HG03378 (cell line): ENCODE measurements around the gene SDK1.

Source experiments
- ATAC-seq: cut with Tn5 transposase; IDR thresholded peaks from one replicate; pipeline ENCODE4 v1.9.1; 2021; ENCODE audit warnings: mild to moderate bottlenecking, moderate library complexity; ENCODE audit not compliant: unreplicated experiment

SDK1 gene

GRCh38 chr7:3455806-3456595, 154.9 kb downstream of the SDK1 start:
- ATAC-seq = no peak

- ATAC-seq = no peak
Observed at GRCh38 chr7:3459111-3459510, 158.1 kb downstream of the SDK1 start.

GRCh38 chr7:3461923-3462322, 160.9 kb downstream of the SDK1 start:
- ATAC-seq = no peak

GRCh38 chr7:3463696-3464095, 162.6 kb downstream of the SDK1 start:
- no peak for ATAC-seq

- no peak for ATAC-seq
Observed at GRCh38 chr7:3464900-3465622, 164.0 kb downstream of the SDK1 start.

GRCh38 chr7:3466261-3466660, 165.2 kb downstream of the SDK1 start:
- ATAC-seq = no peak

GRCh38 chr7:3469641-3470040, 168.6 kb downstream of the SDK1 start:
- ATAC-seq = no peak

GRCh38 chr7:3480197-3480596, 179.1 kb downstream of the SDK1 start:
- ATAC-seq = no peak

GRCh38 chr7:3481435-3481834, 180.4 kb downstream of the SDK1 start:
- no peak for ATAC-seq

GRCh38 chr7:3482147-3482921, 181.3 kb downstream of the SDK1 start:
- ATAC-seq = no peak

GRCh38 chr7:3486841-3487240, 185.8 kb downstream of the SDK1 start:
- ATAC-seq = no peak

- ATAC-seq = no peak
Observed at GRCh38 chr7:3488829-3489228, 187.8 kb downstream of the SDK1 start.

GRCh38 chr7:3493499-3493898, 192.4 kb downstream of the SDK1 start:
- no peak for ATAC-seq

- no peak for ATAC-seq
Observed at GRCh38 chr7:3494947-3495346, 193.9 kb downstream of the SDK1 start.

- ATAC-seq = no peak
Observed at GRCh38 chr7:3495530-3495929, 194.5 kb downstream of the SDK1 start.

- ATAC-seq = no peak
Observed at GRCh38 chr7:3495954-3496353, 194.9 kb downstream of the SDK1 start.

GRCh38 chr7:3497796-3498195, 196.7 kb downstream of the SDK1 start:
- no peak for ATAC-seq

- ATAC-seq = no peak
Observed at GRCh38 chr7:3501671-3502070, 200.6 kb downstream of the SDK1 start.

GRCh38 chr7:3504384-3504783, 203.3 kb downstream of the SDK1 start:
- ATAC-seq = no peak

- ATAC-seq = no peak
Observed at GRCh38 chr7:3510101-3511020, 209.3 kb downstream of the SDK1 start.

- ATAC-seq = no peak
Observed at GRCh38 chr7:3517344-3517743, 216.3 kb downstream of the SDK1 start.
